Measurements from ENCODE around the gene UBE2E2. TPM values are rescaled to one million over a fixed set of nuclear protein-coding genes. Genes with fewer than 3 reads are reported as not detected.

The UBE2E2 gene
- total RNA-seq, 1 donor from 2014 or later: 89.8 TPM

- H3K4me2 ChIP-seq: no peak overlapping the region
- peaks cover 9% of the 10 kb centered on the region for H4K20me1 ChIP-seq (ENCODE audit: low read depth)
- peaks cover 26% of the 10 kb centered on the region for H3F3A ChIP-seq (ENCODE audit: low read depth)
- TF ChIP-seq EZH2 (IDR thresholded peaks at IDR 0.05): no peak
- no peak for TF ChIP-seq CTCF (IDR thresholded peaks at IDR 0.05)
- no peak for TF ChIP-seq EZH2phosphoT487 (IDR thresholded peaks at IDR 0.05)
- H3K36me3 ChIP-seq: no peaks in the 10 kb centered on the region
- Mint-ChIP-seq H3K4me3 (no peak overlapping the region), H3K27ac (no peak overlapping the region), H3K9me3 (no peaks in the 10 kb centered on the region), H3K36me3 (peaks cover 3% of the 10 kb centered on the region), H3K27me3 (ENCODE audit: insufficient read depth, low read depth) (no peaks in the 10 kb centered on the region), H3K4me1 (peaks cover 22% of the 10 kb centered on the region)
- no peak for DNase-seq (ENCODE audit: low spot score)
- no peak overlapping the region for H3K27ac ChIP-seq
- peaks cover 4% of the 10 kb centered on the region for H3K79me2 ChIP-seq (ENCODE audit: low read depth)
- H3K9me3 ChIP-seq (ENCODE audit: low read depth): no peaks in the 10 kb centered on the region
- H3K4me3 ChIP-seq: no peak overlapping the region
- no peaks in the 10 kb centered on the region for H3K27me3 ChIP-seq
- no peak overlapping the region for H2AFZ ChIP-seq (replicated peaks)
- H3K4me1 ChIP-seq: peaks cover 36% of the 10 kb centered on the region
- H3K9ac ChIP-seq: no peak overlapping the region
Measured at GRCh38 chr3:23533996-23534395, 330.9 kb downstream of the UBE2E2 start.

- H3K9me3 ChIP-seq (ENCODE audit: low read depth): no peaks in the 10 kb centered on the region
- peak overlapping the region; percentile 75 for H3K4me2 ChIP-seq
- TF ChIP-seq EZH2 (IDR thresholded peaks at IDR 0.05): no peak
- TF ChIP-seq CTCF (IDR thresholded peaks at IDR 0.05): peak; percentile 13
- TF ChIP-seq EZH2phosphoT487 (IDR thresholded peaks at IDR 0.05): peak; percentile 89
- peak overlapping the region; percentile 32 for H3K4me3 ChIP-seq
- H3K27ac Mint-ChIP-seq: peak overlapping the region; percentile 31
- peaks cover 22% of the 10 kb centered on the region for H3K4me1 Mint-ChIP-seq
- no peak overlapping the region for H2AFZ ChIP-seq (replicated peaks)
- H3K9ac ChIP-seq: no peak overlapping the region
- peaks cover 3% of the 10 kb centered on the region for H3K36me3 Mint-ChIP-seq
- H4K20me1 ChIP-seq (ENCODE audit: low read depth): peaks cover 9% of the 10 kb centered on the region
- H3K27me3 Mint-ChIP-seq (ENCODE audit: insufficient read depth, low read depth): peaks cover 2% of the 10 kb centered on the region
- peaks cover 44% of the 10 kb centered on the region for H3K4me1 ChIP-seq
- H3K27ac ChIP-seq: peak overlapping the region; percentile 82
- DNase-seq (ENCODE audit: low spot score): peak; percentile 79
- no peaks in the 10 kb centered on the region for H3K27me3 ChIP-seq
- H3K4me3 Mint-ChIP-seq: peak overlapping the region; percentile 61
- H3K79me2 ChIP-seq (ENCODE audit: low read depth): peaks cover 4% of the 10 kb centered on the region
- H3K9me3 Mint-ChIP-seq: no peaks in the 10 kb centered on the region
- H3F3A ChIP-seq (ENCODE audit: low read depth): peaks cover 26% of the 10 kb centered on the region
- no peaks in the 10 kb centered on the region for H3K36me3 ChIP-seq
Measured at GRCh38 chr3:23537101-23537551, 334.0 kb downstream of the UBE2E2 start.

GRCh38 chr3:23539185-23539584, 336.1 kb downstream of the UBE2E2 start:
- H3K27ac Mint-ChIP-seq: no peak overlapping the region
- peak overlapping the region; percentile 75 for H3K4me2 ChIP-seq

More at GRCh38 chr3:23539185-23539584, 336.1 kb downstream of the UBE2E2 start:
- Histone ChIP-seq H3K36me3 (no peaks in the 10 kb centered on the region), H4K20me1 (ENCODE audit: low read depth) (peaks cover 9% of the 10 kb centered on the region), H3K27ac (peak overlapping the region; percentile 82), H3K9me3 (ENCODE audit: low read depth) (no peaks in the 10 kb centered on the region), H3K27me3 (no peaks in the 10 kb centered on the region), H3K4me1 (peaks cover 49% of the 10 kb centered on the region), H2AFZ (replicated peaks) (no peak overlapping the region), H3F3A (ENCODE audit: low read depth) (peaks cover 26% of the 10 kb centered on the region), H3K4me3 (no peak overlapping the region), H3K9ac (no peak overlapping the region), H3K79me2 (ENCODE audit: low read depth) (peaks cover 4% of the 10 kb centered on the region)
- peaks cover 5% of the 10 kb centered on the region for H3K36me3 Mint-ChIP-seq
- peaks cover 22% of the 10 kb centered on the region for H3K4me1 Mint-ChIP-seq
- H3K9me3 Mint-ChIP-seq: no peaks in the 10 kb centered on the region
- TF ChIP-seq EZH2 (IDR thresholded peaks at IDR 0.05) (no peak), CTCF (IDR thresholded peaks at IDR 0.05) (no peak), EZH2phosphoT487 (IDR thresholded peaks at IDR 0.05) (no peak)
- DNase-seq (ENCODE audit: low spot score): no peak
- no peak overlapping the region for H3K4me3 Mint-ChIP-seq
- peaks cover 2% of the 10 kb centered on the region for H3K27me3 Mint-ChIP-seq (ENCODE audit: insufficient read depth, low read depth)
